ENCODE results near the gene GATM. TPM values are rescaled to one million over a fixed set of nuclear protein-coding genes. Genes with fewer than 3 reads are reported as not detected.

GATM gene
- total RNA-seq, 2 donors from 2014 or later = 35.2 to 83.4 TPM

- WGBS, 2 experiments (ENCODE audit: insufficient coverage in 1 of 2, insufficient read length in 1 of 2) = 93 to 97% methylated on average over 6 to 8 of the region's 12 CpGs
Measured at GRCh38 chr15:45332694-45333093, 45.6 kb downstream of the GATM start.

DNA sequence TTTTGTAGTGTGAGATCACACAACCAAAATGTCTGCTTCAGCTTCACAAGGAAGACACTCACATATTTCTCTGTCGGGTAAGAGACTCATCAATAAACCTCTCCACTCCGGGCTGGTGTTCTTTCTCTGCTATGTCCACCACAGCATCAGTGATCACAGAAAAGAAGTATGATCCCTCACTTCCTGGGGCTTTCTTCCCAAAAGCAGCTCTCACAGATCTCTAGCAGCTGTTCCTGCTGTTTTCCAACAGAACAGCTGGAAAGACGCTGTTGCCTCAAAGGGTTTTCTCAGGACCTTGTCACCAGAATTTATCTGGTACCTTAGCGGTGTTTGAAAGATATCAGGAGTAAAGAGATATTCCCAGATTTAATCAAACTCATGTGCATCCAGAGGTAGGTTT is 46.4 kb downstream of the GATM start:
- no peaks in the 10 kb centered on the region for H3K27me3 ChIP-seq (ENCODE audit: control insufficient read depth, insufficient read depth, low read length, poor library complexity, severe bottlenecking)
- peaks cover 2% of the 10 kb centered on the region for H3K4me1 ChIP-seq (ENCODE audit: control insufficient read depth, insufficient read depth, low read length)
- WGBS, 2 experiments (ENCODE audit: insufficient coverage in 1 of 2, insufficient read length in 1 of 2) = 71 to 91% methylated on average over 2 to 4 of the region's 4 CpGs
- peaks cover 20% of the 10 kb centered on the region for H3K4me1 Mint-ChIP-seq
- no peak overlapping the region for H3K4me3 ChIP-seq (ENCODE audit: low read length)
- no peaks in the 10 kb centered on the region for H3K36me3 ChIP-seq (ENCODE audit: control insufficient read depth, insufficient read depth, low read length)
- peaks cover 4% of the 10 kb centered on the region for H3K9me3 Mint-ChIP-seq
- no peak for TF ChIP-seq CTCF (conservative IDR thresholded peaks at IDR 0.05)
- H3K27ac Mint-ChIP-seq = no peak overlapping the region
- H3K9ac ChIP-seq (ENCODE audit: extremely low read depth, low read length, poor library complexity, severe bottlenecking) = no peak overlapping the region
- DNase-seq = no peak
- H3K9me3 ChIP-seq (ENCODE audit: control insufficient read depth, low read length) = no peaks in the 10 kb centered on the region
- H3K27ac ChIP-seq (ENCODE audit: low read depth, low read length) = no peak overlapping the region
- H3K4me3 Mint-ChIP-seq = no peak overlapping the region
- no peaks in the 10 kb centered on the region for H3K27me3 Mint-ChIP-seq (ENCODE audit: insufficient read depth)
- H3K36me3 Mint-ChIP-seq (ENCODE audit: low read depth) = peaks cover 2% of the 10 kb centered on the region

More at GRCh38 chr15:45332694-45333093, 45.6 kb downstream of the GATM start:
- H3K9me3 ChIP-seq (ENCODE audit: control insufficient read depth, low read length) = no peaks in the 10 kb centered on the region
- no peaks in the 10 kb centered on the region for H3K36me3 ChIP-seq (ENCODE audit: control insufficient read depth, insufficient read depth, low read length)
- Mint-ChIP-seq H3K4me3 (no peak overlapping the region), H3K27ac (no peak overlapping the region), H3K27me3 (ENCODE audit: insufficient read depth) (no peaks in the 10 kb centered on the region), H3K36me3 (ENCODE audit: low read depth) (peaks cover 2% of the 10 kb centered on the region), H3K9me3 (peaks cover 3% of the 10 kb centered on the region), H3K4me1 (peaks cover 16% of the 10 kb centered on the region)
- DNase-seq = no peak
- H3K4me3 ChIP-seq (ENCODE audit: low read length) = no peak overlapping the region
- peaks cover 2% of the 10 kb centered on the region for H3K4me1 ChIP-seq (ENCODE audit: control insufficient read depth, insufficient read depth, low read length)
- H3K9ac ChIP-seq (ENCODE audit: extremely low read depth, low read length, poor library complexity, severe bottlenecking) = no peak overlapping the region
- H3K27ac ChIP-seq (ENCODE audit: low read depth, low read length) = no peak overlapping the region
- TF ChIP-seq CTCF (conservative IDR thresholded peaks at IDR 0.05) = no peak
- H3K27me3 ChIP-seq (ENCODE audit: control insufficient read depth, insufficient read depth, low read length, poor library complexity, severe bottlenecking) = no peaks in the 10 kb centered on the region

DNA sequence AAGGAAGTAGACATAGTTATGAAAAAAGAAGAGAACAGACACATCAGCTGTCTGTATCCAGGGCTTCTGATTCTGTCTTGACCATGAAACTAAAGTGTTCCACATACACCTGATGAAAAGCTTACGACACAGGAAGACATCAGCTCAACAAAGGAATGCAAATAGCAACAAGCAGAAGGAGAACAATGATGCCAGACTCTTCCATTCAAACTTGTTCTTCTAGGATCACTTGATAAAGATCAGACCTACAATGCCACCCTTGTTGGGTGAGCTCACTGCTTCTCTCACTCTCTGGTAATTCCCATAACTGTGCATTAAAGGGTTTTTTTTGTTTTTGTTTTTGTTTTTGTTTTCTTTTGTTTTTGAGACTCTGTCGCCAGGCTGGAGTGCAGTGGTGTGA is 49.7 kb downstream of the GATM start:
- WGBS, 2 experiments (ENCODE audit: insufficient coverage in 1 of 2, insufficient read length in 1 of 2) = 75 to 90% methylated on average over 2 of the region's 2 CpGs
- no peak overlapping the region for H3K27ac ChIP-seq (ENCODE audit: low read depth, low read length)
- no peak for DNase-seq

More for the DNA sequence above, 49.7 kb downstream of the GATM start:
- H3K4me1 ChIP-seq (ENCODE audit: control insufficient read depth, insufficient read depth, low read length) = peaks cover 5% of the 10 kb centered on the region
- no peak overlapping the region for H3K4me3 Mint-ChIP-seq
- no peak overlapping the region for H3K9ac ChIP-seq (ENCODE audit: extremely low read depth, low read length, poor library complexity, severe bottlenecking)
- H3K27me3 ChIP-seq (ENCODE audit: control insufficient read depth, insufficient read depth, low read length, poor library complexity, severe bottlenecking) = no peaks in the 10 kb centered on the region
- peaks cover 4% of the 10 kb centered on the region for H3K9me3 Mint-ChIP-seq
- H3K36me3 ChIP-seq (ENCODE audit: control insufficient read depth, insufficient read depth, low read length) = no peaks in the 10 kb centered on the region
- H3K9me3 ChIP-seq (ENCODE audit: control insufficient read depth, low read length) = no peaks in the 10 kb centered on the region
- H3K36me3 Mint-ChIP-seq (ENCODE audit: low read depth) = peaks cover 2% of the 10 kb centered on the region
- peaks cover 31% of the 10 kb centered on the region for H3K4me1 Mint-ChIP-seq
- peak overlapping the region; percentile 89 for H3K27ac Mint-ChIP-seq
- peak overlapping the region; percentile 2 for H3K4me3 ChIP-seq (ENCODE audit: low read length)
- TF ChIP-seq CTCF (conservative IDR thresholded peaks at IDR 0.05) = no peak
- no peaks in the 10 kb centered on the region for H3K27me3 Mint-ChIP-seq (ENCODE audit: insufficient read depth)
